ENCODE data around the gene NBPF26. TPM values are rescaled to one million over a fixed set of nuclear protein-coding genes. Genes with fewer than 3 reads are reported as not detected.
A peak's percentile ranks its signal among the peaks of the same experiment; 100 is the strongest.
"Not testable (repeated sequence)": the region's sequence is repeated elsewhere in the genome, so short reads cannot be mapped to it uniquely, and the experiment has no call there.

NBPF26 gene
- total and polyA plus RNA-seq, 2 experiments from 2014 or later, result 8.0 to 17.6 TPM

GRCh38 chr1:120878206-120878605, 154.5 kb downstream of the NBPF26 start:
- not testable (repeated sequence) for H3K4me2 ChIP-seq; H3K9me2 ChIP-seq (replicated peaks; ENCODE audit: insufficient read depth); H3K9me3 ChIP-seq (ENCODE audit: low read depth); H3K36me3 ChIP-seq (replicated peaks; ENCODE audit: insufficient read depth, low read depth); H2AFZ ChIP-seq; H3K27ac ChIP-seq; H3K4me1 ChIP-seq (ENCODE audit: insufficient read depth); H3K4me3 ChIP-seq; DNase-seq (ENCODE audit: low spot score); H3K27me3 ChIP-seq; H4K20me1 ChIP-seq (ENCODE audit: insufficient read depth, poor library complexity, severe bottlenecking); H3K79me2 ChIP-seq

DNA sequence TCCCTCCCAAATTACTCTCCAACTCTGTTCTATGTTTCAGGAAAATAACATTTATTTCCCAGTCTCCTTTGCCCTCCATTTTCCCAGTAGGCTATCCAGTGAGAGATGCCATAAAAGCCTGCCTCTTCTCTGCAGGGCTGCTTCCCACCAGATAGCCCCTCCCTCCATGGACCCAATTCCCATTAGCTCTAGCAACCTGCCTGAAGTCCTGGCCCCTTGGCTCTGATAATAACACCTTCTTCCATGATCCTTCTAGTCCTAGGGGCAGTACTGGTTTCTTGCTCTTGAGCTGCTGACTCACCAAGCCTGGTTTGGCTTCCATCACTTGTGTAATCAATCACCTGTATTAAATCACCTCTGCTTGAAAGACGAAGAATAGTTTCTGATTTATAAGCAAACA, 156.3 kb downstream of the NBPF26 start:
- H3K9me3 ChIP-seq (ENCODE audit: low read depth); H3K4me1 ChIP-seq (ENCODE audit: insufficient read depth); H3K36me3 ChIP-seq (replicated peaks; ENCODE audit: insufficient read depth, low read depth); H3K79me2 ChIP-seq; H3K27me3 ChIP-seq; H4K20me1 ChIP-seq (ENCODE audit: insufficient read depth, poor library complexity, severe bottlenecking); H3K4me2 ChIP-seq; H3K27ac ChIP-seq; H3K9me2 ChIP-seq (replicated peaks; ENCODE audit: insufficient read depth); H3K4me3 ChIP-seq; H2AFZ ChIP-seq: not testable (repeated sequence)
- WGBS (ENCODE audit: low lambda C conversion rate, missing lambda C conversion rate), result 62% methylated on average over 1 of the region's 1 CpG
- DNase-seq (ENCODE audit: low spot score), result peak; percentile 1

- not testable (repeated sequence) for H3K9me2 ChIP-seq (replicated peaks; ENCODE audit: insufficient read depth); H3K27me3 ChIP-seq; H2AFZ ChIP-seq
Measured at GRCh38 chr1:120881934-120882333, 158.2 kb downstream of the NBPF26 start.

More at GRCh38 chr1:120881934-120882333, 158.2 kb downstream of the NBPF26 start:
- not testable (repeated sequence) for H3K4me3 ChIP-seq; DNase-seq (ENCODE audit: low spot score); H3K79me2 ChIP-seq; H3K27ac ChIP-seq; H3K36me3 ChIP-seq (replicated peaks; ENCODE audit: insufficient read depth, low read depth); H3K4me2 ChIP-seq; H4K20me1 ChIP-seq (ENCODE audit: insufficient read depth, poor library complexity, severe bottlenecking); H3K4me1 ChIP-seq (ENCODE audit: insufficient read depth); H3K9me3 ChIP-seq (ENCODE audit: low read depth)

Small RNA genes within 50 kb of the gene (small RNA-seq; reads per million reads assigned to genes)
- gene RNVU1-19, result 7.1 reads per million, percentile 94 among the genes with 10 or more reads in this experiment

Other genes with a start within 250 kb of the NBPF26 start
- gene PPIAL4A, start 165.8 kb downstream of the NBPF26 start, total RNA-seq, result not detected in 2 replicates
- gene PPIAL4A, start 165.8 kb downstream of the NBPF26 start, polyA plus RNA-seq, result not detected in 2 replicates